CD4-positive, alpha-beta memory T cell (primary cell): ENCODE measurements around the gene PXMP2. TPM values are rescaled to one million over a fixed set of nuclear protein-coding genes. Genes with fewer than 3 reads are reported as not detected.
"Not testable (repeated sequence)": the region's sequence is repeated elsewhere in the genome, so short reads cannot be mapped to it uniquely, and the experiment has no call there.

Source experiments
- CTCF ChIA-PET: fragments of 350-600 bp; sonication (Branson Sonifier 250); formaldehyde crosslinking; loops from one replicate; lab custom pipeline; 2021; ENCODE audit warnings: inconsistent platforms; ENCODE audit not compliant: partially characterized antibody; lab: Charles Lee
- POLR2A ChIA-PET: fragments of 350-600 bp; sonication (Branson Sonifier 250); formaldehyde crosslinking; loops from one replicate; lab custom pipeline; 2021; ENCODE audit not compliant: partially characterized antibody; lab: Charles Lee
- DNase-seq, 5 donors: peaks; one replicate each; pipeline versions ENCODE4 v3.0.0 to v3.0.0-alpha.2; 2020 to 2022; ENCODE audit warnings: mixed read lengths in 1 of 5
- H3K27ac ChIP-seq: one replicate; pipeline ENCODE4 v1.7.0; 2013; ENCODE audit warnings: low read depth, low read length
- H3K27me3 ChIP-seq: 2 replicates; pipeline ENCODE4 v1.7.0; 2013; ENCODE audit warnings: mild to moderate bottlenecking, low read length, moderate library complexity; ENCODE audit not compliant: insufficient read depth
- H3K36me3 ChIP-seq: 2 replicates; pipeline ENCODE4 v1.7.0; 2013; ENCODE audit warnings: mild to moderate bottlenecking, low read length, moderate library complexity; ENCODE audit not compliant: insufficient read depth
- H3K4me1 ChIP-seq: 2 replicates; pipeline ENCODE4 v1.7.0; 2013; ENCODE audit warnings: mild to moderate bottlenecking, low read length, moderate library complexity; ENCODE audit not compliant: insufficient read depth
- H3K4me3 ChIP-seq, 2 donors: one replicate each; pipeline ENCODE4 v1.7.0; 2013; ENCODE audit warnings: low read length in 2 of 2, mild to moderate bottlenecking in 1 of 2
- H3K9me3 ChIP-seq, 2 donors: one replicate each; pipeline ENCODE4 v1.7.0; 2013; ENCODE audit warnings: low read length in 2 of 2, control low read depth in 1 of 2; ENCODE audit not compliant: control insufficient read depth in 1 of 2
- H3K27ac Mint-ChIP-seq, 7 donors: one replicate each; pipeline ENCODE4 v1.8.0; 2020 to 2021; ENCODE audit warnings: mixed read lengths in 7 of 7, mild to moderate bottlenecking in 6 of 7, inconsistent platforms in 3 of 7, moderate library complexity in 3 of 7
- H3K27me3 Mint-ChIP-seq, 2 donors: one replicate each; pipeline ENCODE4 v1.8.0; 2020 to 2021; ENCODE audit warnings: mixed read lengths in 2 of 2
- H3K36me3 Mint-ChIP-seq, 2 donors: one replicate each; pipeline ENCODE4 v1.8.0; 2020 to 2021; ENCODE audit warnings: mixed read lengths in 2 of 2, inconsistent platforms in 1 of 2, mild to moderate bottlenecking in 1 of 2
- H3K4me1 Mint-ChIP-seq, 4 donors: one replicate each; pipeline ENCODE4 v1.8.0; 2020 to 2021; ENCODE audit warnings: mixed read lengths in 4 of 4, mild to moderate bottlenecking in 1 of 4
- H3K4me3 Mint-ChIP-seq, 8 donors: one replicate each; pipeline ENCODE4 v1.8.0; 2020 to 2021; ENCODE audit warnings: mixed read lengths in 8 of 8, mild to moderate bottlenecking in 7 of 8, moderate library complexity in 6 of 8, inconsistent platforms in 3 of 8
- H3K9me3 Mint-ChIP-seq, 8 donors: one replicate each; pipeline ENCODE4 v1.8.0; 2020 to 2021; ENCODE audit warnings: mixed read lengths in 8 of 8, mild to moderate bottlenecking in 5 of 8, inconsistent platforms in 3 of 8, moderate library complexity in 1 of 8
- intact Hi-C: fragments of 100-400 bp; cut with micrococcal nuclease; formaldehyde crosslinking; loops from one replicate; pipeline ENCODE4 v1.15.1; 2023
- polyA plus RNA-seq, 2 donors: library from polyadenylated mRNA; unstranded; fragments of 300-500 nt; fragmentation: Illumina TruSeq; gene quantifications; one replicate each; pipeline ENCODE4 v1.2.3, GENCODE V29; 2021
- total RNA-seq, 2 experiments: library from RNA; stranded (reverse); gene quantifications; one replicate each; pipeline ENCODE4 v1.2.3, GENCODE V29; 2021

PXMP2 gene
- total and polyA plus RNA-seq, 4 experiments from 2014 or later = 4.2 to 23.9 (median 10.0) TPM

DNA sequence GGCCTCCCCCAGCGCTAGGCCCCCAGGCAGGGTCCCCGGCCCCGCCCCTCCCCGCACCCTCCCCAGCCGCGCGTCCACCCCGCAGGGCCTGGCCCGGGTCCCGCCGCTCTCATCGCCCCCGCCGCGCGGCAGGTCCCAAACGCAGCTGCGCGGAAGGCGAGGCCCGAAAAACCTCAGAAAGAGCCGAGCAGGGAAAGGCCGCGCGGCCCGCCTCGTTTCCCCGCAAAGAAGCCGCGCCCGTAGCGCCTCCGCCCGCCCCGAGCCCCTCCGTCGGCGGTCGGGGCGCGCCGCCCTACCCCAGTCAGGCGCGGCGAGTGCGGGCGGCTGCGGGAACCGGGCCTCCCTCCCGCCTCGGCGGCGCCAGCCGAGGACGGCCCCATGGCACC lies 569 bp upstream of the PXMP2 start:
- no peak for DNase-seq
- Histone ChIP-seq H3K27ac (peak overlapping the region; percentile 26), H3K36me3 (no peaks in the 10 kb centered on the region), H3K9me3 (no peaks in the 10 kb centered on the region), H3K4me3 (peak overlapping the region in 1 of 2 donors; percentile 45), H3K27me3 (no peaks in the 10 kb centered on the region), H3K4me1 (peaks cover 13% of the 10 kb centered on the region)
- CTCF ChIA-PET = no interaction called here
- no peaks in the 10 kb centered on the region for H3K9me3 Mint-ChIP-seq
- peak overlapping the region; percentile 41 to 90 (median 80) for H3K4me3 Mint-ChIP-seq
- H3K4me1 Mint-ChIP-seq = peaks cover 15 to 36% (median 20%) of the 10 kb centered on the region in 4 donors
- peaks cover 0 to 2% of the 10 kb centered on the region in 2 donors for H3K36me3 Mint-ChIP-seq
- peak overlapping the region in 1 of 7 donors; percentile 62 for H3K27ac Mint-ChIP-seq
- intact Hi-C loops = loop anchor here (1.0 to 10.0 kb wide), 5 partner anchors 23 to 395 kb away; partner anchors contain the start of genes CHFR, GOLGA3, PGAM5 and ZNF140
- POLR2A ChIA-PET = no interaction called here
- H3K27me3 Mint-ChIP-seq = no peaks in the 10 kb centered on the region

- no peaks in the 10 kb centered on the region for H3K36me3 ChIP-seq
- no peaks in the 10 kb centered on the region for H3K27me3 ChIP-seq
- H3K4me1 Mint-ChIP-seq = peaks cover 12 to 28% (median 19%) of the 10 kb centered on the region in 4 donors
- H3K27ac Mint-ChIP-seq = peak overlapping the region in 3 of 7 donors; percentile 44 to 65 (median 52)
- H3K4me1 ChIP-seq = peaks cover 13% of the 10 kb centered on the region
- no peaks in the 10 kb centered on the region for H3K9me3 Mint-ChIP-seq
- no peaks in the 10 kb centered on the region for H3K27me3 Mint-ChIP-seq
- H3K9me3 ChIP-seq = no peaks in the 10 kb centered on the region
- intact Hi-C loops = loop anchor here (5.0 to 10.0 kb wide), 3 partner anchors 138 to 393 kb away; partner anchors contain the start of genes CHFR, GOLGA3 and ZNF140
- no peak overlapping the region for H3K27ac ChIP-seq
- ChIA-PET CTCF (no interaction called here), POLR2A (no interaction called here)
- H3K4me3 Mint-ChIP-seq = peak overlapping the region; percentile 40 to 77 (median 62)
- DNase-seq = no peak
- H3K36me3 Mint-ChIP-seq = peaks cover 0 to 2% of the 10 kb centered on the region in 2 donors
- no peak overlapping the region for H3K4me3 ChIP-seq
These were observed 1.8 kb downstream of the PXMP2 start for GRCh38 chr12:132689227-132689626.

GRCh38 chr12:132690112-132690511 lies 2.7 kb downstream of the PXMP2 start:
- intact Hi-C loops = no loop called here
- Mint-ChIP-seq H3K4me3 (peak overlapping the region in 7 of 8 donors; percentile 3 to 63 (median 39)), H3K9me3 (no peaks in the 10 kb centered on the region), H3K4me1 (peaks cover 11 to 25% (median 17%) of the 10 kb centered on the region in 4 donors), H3K27me3 (no peaks in the 10 kb centered on the region), H3K27ac (peak overlapping the region in 3 of 7 donors; percentile 8 to 63 (median 59)), H3K36me3 (peaks cover 0 to 2% of the 10 kb centered on the region in 2 donors)
- H3K9me3 ChIP-seq = no peaks in the 10 kb centered on the region
- no peak overlapping the region for H3K4me3 ChIP-seq
- no peaks in the 10 kb centered on the region for H3K36me3 ChIP-seq
- H3K27me3 ChIP-seq = no peaks in the 10 kb centered on the region
- H3K27ac ChIP-seq = no peak overlapping the region
- peaks cover 13% of the 10 kb centered on the region for H3K4me1 ChIP-seq
- ChIA-PET POLR2A (no interaction called here), CTCF (no interaction called here)
- DNase-seq = no peak

DNA sequence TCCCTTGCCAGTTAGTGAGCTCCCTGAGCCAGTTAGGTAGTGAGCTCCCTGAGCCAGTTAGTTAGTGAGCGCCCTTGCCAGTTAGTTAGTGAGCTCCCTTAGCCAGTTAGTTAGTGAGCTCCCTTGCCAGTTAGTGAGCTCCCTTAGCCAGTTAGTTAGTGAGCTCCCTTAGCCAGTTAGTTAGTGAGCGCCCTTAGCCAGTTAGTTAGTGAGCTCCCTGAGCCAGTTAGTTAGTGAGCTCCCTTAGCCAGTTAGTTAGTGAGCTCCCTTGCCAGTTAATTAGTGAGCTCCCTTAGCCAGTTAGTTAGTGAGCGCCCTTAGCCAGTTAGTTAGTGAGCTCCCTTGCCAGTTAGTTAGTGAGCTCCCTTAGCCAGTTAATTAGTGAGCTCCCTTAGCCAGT lies 4.6 kb downstream of the PXMP2 start:
- CTCF ChIA-PET = interaction anchor here (0.7 to 1.2 kb wide), 2 partner anchors 47 to 213 kb away, joined by 3 read pairs; no protein-coding TSS in a partner anchor
- H3K4me1 ChIP-seq, intact Hi-C loops, H3K36me3 ChIP-seq, H3K4me3 ChIP-seq, DNase-seq, H3K36me3 Mint-ChIP-seq, H3K9me3 Mint-ChIP-seq, H3K4me3 Mint-ChIP-seq, H3K9me3 ChIP-seq, H3K27me3 ChIP-seq, H3K27ac ChIP-seq, H3K27me3 Mint-ChIP-seq: not testable (repeated sequence)
- Mint-ChIP-seq H3K4me1 (peaks cover 4 to 13% (median 8%) of the 10 kb centered on the region in 4 donors), H3K27ac (peak overlapping the region in 2 of 7 donors; percentile 37 to 42)
- POLR2A ChIA-PET = interaction anchor here (0.7 to 1.3 kb wide), 2 partner anchors 18 to 63 kb away, joined by 3 to 4 read pairs; partner anchors contain the start of gene PGAM5

DNA sequence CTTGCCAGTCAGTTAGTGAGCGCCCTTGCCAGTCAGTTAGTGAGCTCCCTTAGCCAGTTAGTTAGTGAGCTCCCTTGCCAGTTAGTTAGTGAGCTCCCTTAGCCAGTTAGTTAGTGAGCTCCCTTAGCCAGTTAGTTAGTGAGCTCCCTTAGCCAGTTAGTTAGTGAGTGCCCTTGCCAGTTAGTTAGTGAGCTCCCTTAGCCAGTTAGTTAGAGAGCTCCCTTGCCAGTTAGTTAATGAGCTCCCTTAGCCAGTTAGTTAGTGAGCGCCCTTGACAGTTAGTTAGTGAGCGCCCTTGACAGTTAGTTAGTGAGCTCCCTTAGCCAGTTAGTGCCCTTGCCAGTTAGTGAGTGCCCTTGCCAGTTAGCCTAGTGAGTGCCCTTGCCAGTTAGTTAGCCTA lies 7.5 kb downstream of the PXMP2 start:
- intact Hi-C loops, H3K27me3 ChIP-seq, H3K9me3 Mint-ChIP-seq, H3K36me3 Mint-ChIP-seq, H3K4me1 Mint-ChIP-seq, H3K4me1 ChIP-seq, H3K36me3 ChIP-seq, H3K4me3 Mint-ChIP-seq, H3K9me3 ChIP-seq, H3K27ac ChIP-seq, H3K4me3 ChIP-seq, DNase-seq, H3K27me3 Mint-ChIP-seq: not testable (repeated sequence)
- ChIA-PET POLR2A (interaction anchor here (0.6 kb wide), 1 partner anchor 9 kb away, joined by 3 read pairs; no protein-coding TSS in a partner anchor), CTCF (interaction anchor here (1.2 kb wide), 1 partner anchor 18 kb away, joined by 3 read pairs; no protein-coding TSS in a partner anchor)
- H3K27ac Mint-ChIP-seq = peak overlapping the region in 2 of 7 donors; percentile 29 to 42

- no peaks in the 10 kb centered on the region for H3K36me3 ChIP-seq
- intact Hi-C loops = no loop called here
- no peaks in the 10 kb centered on the region for H3K4me1 ChIP-seq
- no peaks in the 10 kb centered on the region for H3K27me3 ChIP-seq
- Mint-ChIP-seq H3K36me3 (peaks cover 8 to 11% of the 10 kb centered on the region in 2 donors), H3K27me3 (no peaks in the 10 kb centered on the region), H3K27ac (no peak overlapping the region), H3K9me3 (no peaks in the 10 kb centered on the region), H3K4me3 (no peak overlapping the region), H3K4me1 (peaks cover 0 to 2% (median 0%) of the 10 kb centered on the region in 4 donors)
- DNase-seq = no peak
- no peak overlapping the region for H3K27ac ChIP-seq
- ChIA-PET POLR2A (no interaction called here), CTCF (no interaction called here)
- H3K9me3 ChIP-seq = no peaks in the 10 kb centered on the region
- H3K4me3 ChIP-seq = no peak overlapping the region
These were observed 8.0 kb downstream of the PXMP2 start for GRCh38 chr12:132695431-132695830.

DNA sequence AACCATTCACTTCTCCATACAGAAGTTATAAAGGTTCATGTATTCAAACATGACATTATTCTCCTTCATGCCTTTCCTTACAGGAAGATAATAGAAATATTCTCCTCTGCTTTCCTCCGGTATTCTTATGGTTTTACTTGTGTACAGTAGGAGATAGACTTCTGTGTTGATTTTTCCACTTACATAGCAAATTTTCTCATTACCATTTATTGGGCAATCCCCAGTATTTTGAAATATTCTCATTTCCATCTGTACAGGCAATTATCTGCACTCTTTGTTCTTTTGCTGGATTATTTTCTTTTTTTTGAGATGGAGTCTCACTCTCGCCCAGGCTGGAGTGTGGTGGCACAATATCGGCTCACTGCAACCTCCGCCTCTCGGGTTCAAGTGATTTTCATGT lies 11.0 kb downstream of the PXMP2 start:
- CTCF ChIA-PET = interaction anchor here (0.6 kb wide), 1 partner anchor 57 kb away, joined by 3 read pairs; no protein-coding TSS in a partner anchor
- Histone ChIP-seq H3K4me1 (no peaks in the 10 kb centered on the region), H3K9me3 (no peaks in the 10 kb centered on the region), H3K4me3 (no peak overlapping the region), H3K27ac (no peak overlapping the region), H3K36me3 (no peaks in the 10 kb centered on the region), H3K27me3 (no peaks in the 10 kb centered on the region)
- Mint-ChIP-seq H3K27ac (no peak overlapping the region), H3K4me3 (no peak overlapping the region), H3K27me3 (no peaks in the 10 kb centered on the region), H3K36me3 (peaks cover 10 to 14% of the 10 kb centered on the region in 2 donors), H3K4me1 (peaks cover 0 to 2% (median under 1%) of the 10 kb centered on the region in 4 donors), H3K9me3 (no peaks in the 10 kb centered on the region)
- DNase-seq = no peak
- intact Hi-C loops = no loop called here
- POLR2A ChIA-PET = no interaction called here
